Measurements from ENCODE around the gene DUS2. TPM values are rescaled to one million over a fixed set of nuclear protein-coding genes. Genes with fewer than 3 reads are reported as not detected.
A peak's percentile ranks its signal among the peaks of the same experiment; 100 is the strongest.

Gene DUS2
- total and polyA plus RNA-seq, 9 of the 15 experiments (the other 6 are each of a cell fraction or from before 2014, with no cell fraction given), result 5.8 to 22.5 (median 20.6) TPM

GRCh38 chr16:68072038-68072695 lies 49.1 kb downstream of the DUS2 start (continued):
- TF ChIP-seq ZMIZ1 (IDR thresholded peaks at IDR 0.05; ENCODE audit: low read depth in 2 of 2, low read length in 2 of 2), result no peak
- no peak for TF ChIP-seq SMARCE1 (IDR thresholded peaks at IDR 0.05)
- TF ChIP-seq PHTF2 (CRISPR knock-in tag; IDR thresholded peaks at IDR 0.05), result no peak
- TF ChIP-seq ZNF384 (IDR thresholded peaks at IDR 0.05; ENCODE audit: low read depth, low read length), result no peak
- TF ChIP-seq FOXK1 (CRISPR knock-in tag; IDR thresholded peaks at IDR 0.05; ENCODE audit: borderline replicate concordance), result no peak
- peak; percentile 50; the same call in 1 of the 2 replicates for TF ChIP-seq CTBP1 (IDR thresholded peaks at IDR 0.05; ENCODE audit: borderline replicate concordance)
- TF ChIP-seq FOXO4 (CRISPR knock-in tag; IDR thresholded peaks at IDR 0.05), result no peak
- no peak for TF ChIP-seq ZNF407 (IDR thresholded peaks at IDR 0.05; ENCODE audit: low read depth)
- TF ChIP-seq ARID1B (IDR thresholded peaks at IDR 0.05), result no peak
- TF ChIP-seq LEF1 (IDR thresholded peaks at IDR 0.05), result no peak
- no peak for TF ChIP-seq TFAM (CRISPR knock-in tag; conservative IDR thresholded peaks at IDR 0.05)
- TF ChIP-seq ZBTB43 (CRISPR knock-in tag; IDR thresholded peaks at IDR 0.05), result no peak
- no peak for TF ChIP-seq MEF2D (tag; conservative IDR thresholded peaks at IDR 0.05; ENCODE audit: low read depth)
